Neural cell (in vitro differentiated cells): Measurements from ENCODE around the gene SERPINB5.

Experiments
- POLR2AphosphoS5 ChIP-seq: IDR thresholded peaks from 2 replicates; pipeline ENCODE4 v1.6.1; 2012
- TF ChIP-seq, protein P1 (sequence below): fragments of 450-650 bp; IDR thresholded peaks from 2 replicates; pipeline ENCODE4 v1.5.1; 2014; ENCODE audit warnings: antibody characterized with exemption, mild to moderate bottlenecking, moderate library complexity; ENCODE audit not compliant: poor library complexity, severe bottlenecking

DNA sequence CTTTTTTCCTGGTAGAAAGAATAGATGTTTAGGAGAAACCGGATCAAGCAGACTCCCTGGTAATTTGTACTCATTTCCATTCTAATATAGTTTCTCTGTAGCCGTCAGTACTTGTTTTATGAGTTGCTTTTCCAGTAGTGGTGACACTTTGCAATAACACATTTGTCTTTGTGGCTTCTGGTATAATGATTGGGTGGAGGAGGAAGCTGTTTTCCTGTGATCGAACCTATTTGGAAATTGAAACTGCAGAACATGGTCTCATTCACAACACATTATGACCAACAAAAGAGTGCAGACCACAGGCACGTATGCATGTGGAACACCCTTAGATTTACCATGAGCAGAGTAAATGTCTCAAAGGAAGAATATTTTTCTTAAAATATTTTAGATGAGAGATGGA, 57.9 kb downstream of the SERPINB5 start:
- no peak for TF ChIP-seq POLR2AphosphoS5
- TF ChIP-seq, protein P1, sequence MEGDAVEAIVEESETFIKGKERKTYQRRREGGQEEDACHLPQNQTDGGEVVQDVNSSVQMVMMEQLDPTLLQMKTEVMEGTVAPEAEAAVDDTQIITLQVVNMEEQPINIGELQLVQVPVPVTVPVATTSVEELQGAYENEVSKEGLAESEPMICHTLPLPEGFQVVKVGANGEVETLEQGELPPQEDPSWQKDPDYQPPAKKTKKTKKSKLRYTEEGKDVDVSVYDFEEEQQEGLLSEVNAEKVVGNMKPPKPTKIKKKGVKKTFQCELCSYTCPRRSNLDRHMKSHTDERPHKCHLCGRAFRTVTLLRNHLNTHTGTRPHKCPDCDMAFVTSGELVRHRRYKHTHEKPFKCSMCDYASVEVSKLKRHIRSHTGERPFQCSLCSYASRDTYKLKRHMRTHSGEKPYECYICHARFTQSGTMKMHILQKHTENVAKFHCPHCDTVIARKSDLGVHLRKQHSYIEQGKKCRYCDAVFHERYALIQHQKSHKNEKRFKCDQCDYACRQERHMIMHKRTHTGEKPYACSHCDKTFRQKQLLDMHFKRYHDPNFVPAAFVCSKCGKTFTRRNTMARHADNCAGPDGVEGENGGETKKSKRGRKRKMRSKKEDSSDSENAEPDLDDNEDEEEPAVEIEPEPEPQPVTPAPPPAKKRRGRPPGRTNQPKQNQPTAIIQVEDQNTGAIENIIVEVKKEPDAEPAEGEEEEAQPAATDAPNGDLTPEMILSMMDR, result no peak
